Measurements from ENCODE around the gene AADACL3. TPM values are rescaled to one million over a fixed set of nuclear protein-coding genes. Genes with fewer than 3 reads are reported as not detected.
A peak's percentile ranks its signal among the peaks of the same experiment; 100 is the strongest.

Gene AADACL3
- total and polyA plus RNA-seq, 2 of the 8 experiments (the other 6 are each of a cell fraction or from before 2014, with no cell fraction given), result 0.33 to 2.3 TPM

DNA sequence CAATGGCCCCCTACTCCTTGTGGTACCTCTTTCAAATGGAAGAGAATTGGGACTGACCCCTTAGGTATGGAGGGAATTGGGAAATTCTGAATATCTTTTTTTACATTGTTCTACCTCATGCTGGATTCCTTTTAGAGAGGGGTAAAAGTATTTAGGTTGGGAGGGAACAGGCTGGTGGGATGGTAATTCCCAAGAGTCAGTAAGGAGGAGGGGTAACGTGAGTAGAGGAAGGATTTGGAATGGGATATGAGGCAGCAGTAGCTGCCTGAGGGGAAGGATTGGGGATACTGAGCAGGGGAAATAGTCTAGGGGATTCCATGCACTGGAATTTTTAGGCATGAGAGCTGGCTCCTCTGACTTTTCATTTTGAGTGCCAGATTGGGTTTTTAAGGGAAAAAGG is 3.8 kb upstream of the AADACL3 start:
- WGBS, 2 experiments (ENCODE audit: extremely low coverage in 1 of 2, insufficient coverage in 1 of 2, insufficient read length in 1 of 2, insufficient replicate concordance in 2 of 2, low coverage in 1 of 2, low lambda C conversion rate in 2 of 2, missing lambda C conversion rate in 1 of 2), result 80 to 100% methylated on average over 1 of the region's 1 CpG
- Histone ChIP-seq H3K9ac (replicated peaks in 1 of 4; ENCODE audit: extremely low read depth in 1 of 4, low read depth in 3 of 4, low read length in 3 of 4) (no peak overlapping the region), H2BK5ac (ENCODE audit: low read depth, low read length) (peak overlapping the region; percentile 89; the same call in 1 of the 2 replicates), H3K79me2 (ENCODE audit: control insufficient read depth in 1 of 2, insufficient read depth in 2 of 2, low read length in 2 of 2) (no peaks in the 10 kb centered on the region), H3K4ac (replicated peaks; ENCODE audit: insufficient read length, low read depth, low read length) (no peak overlapping the region), H2BK20ac (ENCODE audit: low read length) (no peak overlapping the region; the same call in 1 of the 2 replicates), H3K4me2 (ENCODE audit: insufficient read depth in 1 of 2, low read depth in 2 of 2, low read length in 2 of 2) (no peak overlapping the region), H2AK5ac (ENCODE audit: low read depth, low read length) (no peak overlapping the region), H2AFZ (ENCODE audit: low read length) (no peak overlapping the region), H3K27ac (ENCODE audit: low read depth, low read length) (no peak overlapping the region), H3K23ac (ENCODE audit: insufficient read length) (no peak overlapping the region), H3K4me1 (replicated peaks in 1 of 4; ENCODE audit: control insufficient read depth in 3 of 4, insufficient read depth in 4 of 4, low read length in 3 of 4) (peaks cover 9 to 28% (median 20%) of the 10 kb centered on the region in 4 experiments), H3K27me3 (replicated peaks in 1 of 4; ENCODE audit: control insufficient read depth in 3 of 4, extremely low read depth in 1 of 4, insufficient read depth in 3 of 4, low read length in 3 of 4) (no peaks in the 10 kb centered on the region), H4K20me1 (replicated peaks in 1 of 2; ENCODE audit: control insufficient read depth in 1 of 2, insufficient read depth in 2 of 2, low read length in 2 of 2) (no peaks in the 10 kb centered on the region), H3K18ac (ENCODE audit: extremely low read depth, low read length) (no peak overlapping the region), H4K91ac (replicated peaks; ENCODE audit: insufficient read length, low read length) (no peak overlapping the region), H3K14ac (ENCODE audit: insufficient read length) (no peak overlapping the region), H3K79me1 (ENCODE audit: low read depth, low read length) (no peaks in the 10 kb centered on the region), H3K36me3 (ENCODE audit: control insufficient read depth in 2 of 4, insufficient read depth in 4 of 4, low read length in 3 of 4) (no peaks in the 10 kb centered on the region), H2BK120ac (replicated peaks; ENCODE audit: low read depth, low read length) (no peak overlapping the region), H2BK15ac (ENCODE audit: low read length) (no peak overlapping the region), H3K9me3 (ENCODE audit: insufficient read depth in 2 of 2, low read depth in 1 of 2, low read length in 1 of 2) (no peaks in the 10 kb centered on the region), H4K5ac (ENCODE audit: insufficient read length, low read depth, low read length) (no peak overlapping the region), H2BK12ac (ENCODE audit: low read depth, low read length) (no peak overlapping the region), H4K8ac (ENCODE audit: extremely low read depth, insufficient read depth, low read length) (no peak overlapping the region), H3K23me2 (ENCODE audit: low read depth, low read length) (0 out of 2 replicates have a peak, but pooled peaks cover 3% of the 10 kb centered on the region), H3K4me3 (ENCODE audit: extremely low read depth in 1 of 4, insufficient read depth in 2 of 4, low read depth in 3 of 4, low read length in 4 of 4) (no peak overlapping the region), H3K56ac (replicated peaks; ENCODE audit: insufficient read length, low read depth, low read length) (no peak overlapping the region)
- CTCF ChIA-PET (ENCODE audit: partially characterized antibody), result interaction anchor here (1.7 kb wide), 1 partner anchor 10 kb away, joined by 3 read pairs; no protein-coding TSS in a partner anchor
- POLR2A ChIA-PET (ENCODE audit: partially characterized antibody), result interaction anchor here (1.3 kb wide), 1 partner anchor 10 kb away, joined by 3 read pairs; no protein-coding TSS in a partner anchor
- FAIRE-seq (no peak), DNase-seq (ENCODE audit: low read depth in 1 of 2, low spot score in 2 of 2) (no peak)
- no peak for TF ChIP-seq KDM1A (IDR thresholded peaks at IDR 0.05; ENCODE audit: borderline replicate concordance, low read length)
- no peak for TF ChIP-seq SIX5 (IDR thresholded peaks at IDR 0.05; ENCODE audit: low read depth, low read length)
- TF ChIP-seq EP300 (IDR thresholded peaks at IDR 0.05; ENCODE audit: borderline replicate concordance in 1 of 2, low read depth in 2 of 2, low read length in 2 of 2), result no peak
- no peak for TF ChIP-seq ASH2L (IDR thresholded peaks at IDR 0.05; ENCODE audit: low read length)
- no peak for TF ChIP-seq BCL11A (IDR thresholded peaks at IDR 0.05; ENCODE audit: low read depth in 2 of 2, low read length in 2 of 2)
- no peak for TF ChIP-seq RNF2 (IDR thresholded peaks at IDR 0.05; ENCODE audit: borderline replicate concordance, low read depth, low read length, missing control alignments, poor library complexity, severe bottlenecking)
- TF ChIP-seq NRF1 (IDR thresholded peaks at IDR 0.05; ENCODE audit: low read depth, low read length), result no peak
- no peak for TF ChIP-seq CBX5 (IDR thresholded peaks at IDR 0.05; ENCODE audit: low read depth, low read length)
- no peak for TF ChIP-seq SIRT6 (IDR thresholded peaks at IDR 0.05; ENCODE audit: low read length)
- TF ChIP-seq CTBP2 (IDR thresholded peaks at IDR 0.05; ENCODE audit: borderline replicate concordance, insufficient read depth, insufficient read length, low read length), result no peak
- no peak for TF ChIP-seq MAFK (IDR thresholded peaks at IDR 0.05; ENCODE audit: low read depth, low read length)
- no peak for TF ChIP-seq SP4 (IDR thresholded peaks at IDR 0.05; ENCODE audit: low read length)
- no peak for TF ChIP-seq GTF2F1 (IDR thresholded peaks at IDR 0.05; ENCODE audit: borderline replicate concordance, low read depth, low read length)
- TF ChIP-seq TBP (IDR thresholded peaks at IDR 0.05; ENCODE audit: low read depth, low read length), result no peak
